ENCODE measurements around the gene ANKRD45. TPM values are rescaled to one million over a fixed set of nuclear protein-coding genes. Genes with fewer than 3 reads are reported as not detected.
"Not testable (repeated sequence)": the region's sequence is repeated elsewhere in the genome, so short reads cannot be mapped to it uniquely, and the experiment has no call there.

Gene ANKRD45
- total and polyA plus RNA-seq, 5 donors from 2014 or later = not detected

- not testable (repeated sequence) for DNase-seq; H3K4me3 Mint-ChIP-seq; H3K4me1 ChIP-seq (ENCODE audit: control insufficient read depth, insufficient read depth, low read length, poor library complexity, severe bottlenecking); H3K4me1 Mint-ChIP-seq; H3K27ac ChIP-seq (ENCODE audit: insufficient read depth, low read length, poor library complexity, severe bottlenecking); H3K36me3 Mint-ChIP-seq; H3K4me3 ChIP-seq (ENCODE audit: low read depth, low read length); H3K9me3 ChIP-seq (ENCODE audit: control insufficient read depth in 2 of 2, low read length in 2 of 2); H3K27me3 ChIP-seq (ENCODE audit: control insufficient read depth, insufficient read depth, low read length); H3K36me3 ChIP-seq (ENCODE audit: control insufficient read depth, insufficient read depth, low read length); ATAC-seq (ENCODE audit: low read depth in 2 of 2); H3K9me3 Mint-ChIP-seq
- Mint-ChIP-seq H3K27me3 (peaks cover 19% of the 10 kb centered on the region), H3K27ac (peak overlapping the region in 1 of 3 donors; percentile 61)
These were observed 27.1 kb downstream of the ANKRD45 start for GRCh38 chr1:173642450-173643139.

DNA sequence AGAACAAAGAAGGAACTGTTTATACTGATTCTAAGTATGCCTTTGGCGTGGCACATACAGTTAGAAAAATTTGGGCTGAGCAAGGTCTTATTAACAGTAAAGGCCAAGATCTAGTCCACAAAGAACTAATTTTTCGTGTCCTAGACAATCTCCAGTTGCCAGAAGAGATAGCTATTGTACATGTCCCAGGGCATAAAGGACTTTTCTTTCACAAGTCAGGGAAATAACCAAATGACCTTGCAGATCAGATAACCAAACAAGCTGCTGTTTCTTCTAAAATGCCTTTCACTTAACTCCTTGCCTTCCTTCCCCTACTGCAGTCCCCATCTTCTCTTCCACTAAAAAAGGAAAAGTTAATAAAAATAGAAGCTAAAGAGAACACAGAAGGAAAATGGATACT, 30.5 kb downstream of the ANKRD45 start:
- ATAC-seq (ENCODE audit: low read depth in 2 of 2) (no peak), DNase-seq (no peak)
- H3K9me3 Mint-ChIP-seq = peaks cover 0 to 7% (median 1%) of the 10 kb centered on the region in 7 donors
- peaks cover 17% of the 10 kb centered on the region for H3K27me3 Mint-ChIP-seq
- H3K27ac Mint-ChIP-seq = peak overlapping the region in 1 of 3 donors; percentile 24
- Histone ChIP-seq H3K9me3 (ENCODE audit: control insufficient read depth in 2 of 2, low read length in 2 of 2) (peaks cover 0 to 3% of the 10 kb centered on the region in 2 experiments), H3K36me3 (ENCODE audit: control insufficient read depth, insufficient read depth, low read length) (no peaks in the 10 kb centered on the region), H3K27ac (ENCODE audit: insufficient read depth, low read length, poor library complexity, severe bottlenecking) (no peak overlapping the region), H3K4me1 (ENCODE audit: control insufficient read depth, insufficient read depth, low read length, poor library complexity, severe bottlenecking) (no peaks in the 10 kb centered on the region), H3K27me3 (ENCODE audit: control insufficient read depth, insufficient read depth, low read length) (peaks cover 3% of the 10 kb centered on the region), H3K4me3 (ENCODE audit: low read depth, low read length) (no peak overlapping the region)
- no peak overlapping the region for H3K4me3 Mint-ChIP-seq
- no peaks in the 10 kb centered on the region for H3K36me3 Mint-ChIP-seq
- no peaks in the 10 kb centered on the region for H3K4me1 Mint-ChIP-seq

GRCh38 chr1:173638043-173639021, 31.3 kb downstream of the ANKRD45 start:
- no peak overlapping the region for H3K27ac Mint-ChIP-seq
- DNase-seq = no peak
- no peaks in the 10 kb centered on the region for H3K4me1 ChIP-seq (ENCODE audit: control insufficient read depth, insufficient read depth, low read length, poor library complexity, severe bottlenecking)

DNA sequence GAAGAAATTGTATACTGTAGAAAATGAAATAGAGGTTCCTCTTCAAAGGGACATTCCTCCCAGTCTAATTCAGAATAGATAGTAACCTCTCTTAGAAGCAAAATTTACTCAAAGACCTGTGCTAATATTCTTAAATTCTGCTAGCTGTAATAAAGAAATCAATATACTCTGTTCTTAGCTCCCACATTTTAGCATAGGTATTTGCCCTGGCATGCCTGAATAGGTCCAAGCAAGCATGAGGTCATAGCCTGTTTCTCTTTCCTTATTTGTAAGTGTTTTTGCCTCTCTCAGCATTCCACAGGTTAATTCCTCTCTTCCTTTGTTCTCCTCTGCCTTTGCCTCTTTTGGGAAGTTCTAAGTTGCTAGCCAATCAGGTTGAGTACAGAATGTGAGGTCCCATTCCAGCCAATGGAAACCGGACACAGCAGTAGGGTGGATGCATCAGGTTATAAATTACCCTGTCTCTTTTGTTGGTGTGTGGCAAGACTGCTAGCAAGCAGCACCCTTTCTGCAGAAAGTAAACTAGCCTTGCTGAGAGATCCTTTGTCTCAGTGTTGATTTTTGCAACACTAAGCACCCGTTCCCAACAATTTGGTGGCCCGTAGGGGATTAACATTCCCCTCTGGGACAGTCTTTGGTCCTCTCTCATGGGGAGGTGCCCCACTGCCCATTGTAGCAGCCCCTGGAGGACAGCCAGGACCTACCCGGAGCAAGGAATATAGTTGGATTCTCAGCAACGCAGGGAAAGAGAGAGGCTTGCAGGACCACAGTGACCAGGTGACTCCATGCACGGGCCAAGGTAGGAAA, 32.2 kb downstream of the ANKRD45 start:
- H3K36me3 Mint-ChIP-seq; H3K9me3 ChIP-seq (ENCODE audit: control insufficient read depth in 2 of 2, low read length in 2 of 2); H3K4me1 Mint-ChIP-seq; H3K27ac Mint-ChIP-seq; H3K36me3 ChIP-seq (ENCODE audit: control insufficient read depth, insufficient read depth, low read length); H3K9me3 Mint-ChIP-seq; ATAC-seq (ENCODE audit: low read depth in 2 of 2); H3K4me1 ChIP-seq (ENCODE audit: control insufficient read depth, insufficient read depth, low read length, poor library complexity, severe bottlenecking); H3K4me3 Mint-ChIP-seq; H3K4me3 ChIP-seq (ENCODE audit: low read depth, low read length); H3K27ac ChIP-seq (ENCODE audit: insufficient read depth, low read length, poor library complexity, severe bottlenecking); DNase-seq; H3K27me3 ChIP-seq (ENCODE audit: control insufficient read depth, insufficient read depth, low read length): not testable (repeated sequence)
- H3K27me3 Mint-ChIP-seq = peaks cover 24% of the 10 kb centered on the region

More at GRCh38 chr1:173638043-173639021, 31.3 kb downstream of the ANKRD45 start:
- Histone ChIP-seq H3K36me3 (ENCODE audit: control insufficient read depth, insufficient read depth, low read length) (no peaks in the 10 kb centered on the region), H3K27me3 (ENCODE audit: control insufficient read depth, insufficient read depth, low read length) (peaks cover 6% of the 10 kb centered on the region), H3K27ac (ENCODE audit: insufficient read depth, low read length, poor library complexity, severe bottlenecking) (no peak overlapping the region), H3K9me3 (ENCODE audit: control insufficient read depth in 2 of 2, low read length in 2 of 2) (peaks cover 0 to 3% of the 10 kb centered on the region in 2 experiments), H3K4me3 (ENCODE audit: low read depth, low read length) (no peak overlapping the region)
- H3K27me3 Mint-ChIP-seq = peaks cover 16% of the 10 kb centered on the region
- no peaks in the 10 kb centered on the region for H3K36me3 Mint-ChIP-seq
- H3K9me3 Mint-ChIP-seq = peaks cover 0 to 7% (median 1%) of the 10 kb centered on the region in 7 donors
- ATAC-seq (ENCODE audit: low read depth in 2 of 2) = no peak
- no peak overlapping the region for H3K4me3 Mint-ChIP-seq
- no peaks in the 10 kb centered on the region for H3K4me1 Mint-ChIP-seq

DNA sequence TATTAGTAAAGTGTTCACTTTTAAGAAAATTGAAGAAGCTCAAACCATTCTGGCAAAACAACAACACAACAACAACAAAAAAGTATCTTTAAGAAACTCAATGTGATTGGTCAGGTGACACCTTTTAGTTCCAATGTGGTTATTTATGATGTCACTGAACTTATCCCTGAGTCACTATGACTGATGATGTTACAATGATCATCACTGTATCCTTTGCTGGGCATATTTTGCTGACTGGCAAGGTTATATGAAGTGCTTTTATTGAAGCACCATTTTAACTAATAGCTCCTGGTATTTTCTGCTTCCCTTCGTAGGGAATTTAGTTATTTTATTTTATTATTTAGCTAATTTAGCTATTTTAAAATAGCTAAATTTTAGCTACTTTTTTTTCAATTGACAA, 34.5 kb downstream of the ANKRD45 start, which contains the start of gene TEX50:
Gene TEX50, plus strand, starts transcription at position 223 of the 400 bp plus-strand sequence. CDS start 184 bp downstream, outside the sequence.
- H3K27ac Mint-ChIP-seq = no peak within 1 kb of the TSS
- no peak for ATAC-seq (ENCODE audit: low read depth in 2 of 2)
- no peaks in the 10 kb centered on the region for H3K4me1 Mint-ChIP-seq
- Histone ChIP-seq H3K36me3 (ENCODE audit: control insufficient read depth, insufficient read depth, low read length) (no peaks in the 10 kb centered on the region), H3K4me1 (ENCODE audit: control insufficient read depth, insufficient read depth, low read length, poor library complexity, severe bottlenecking) (no peaks in the 10 kb centered on the region), H3K9me3 (ENCODE audit: control insufficient read depth in 2 of 2, low read length in 2 of 2) (peaks cover 0 to 3% of the 10 kb centered on the region in 2 experiments), H3K27me3 (ENCODE audit: control insufficient read depth, insufficient read depth, low read length) (peaks cover 6% of the 10 kb centered on the region), H3K27ac (ENCODE audit: insufficient read depth, low read length, poor library complexity, severe bottlenecking) (no peak within 1 kb of the TSS), H3K4me3 (ENCODE audit: low read depth, low read length) (no peak within 1 kb of the TSS)
- no peak within 1 kb of the TSS for H3K4me3 Mint-ChIP-seq
- H3K27me3 Mint-ChIP-seq = peaks cover 19% of the 10 kb centered on the region
- no peak for DNase-seq
- H3K36me3 Mint-ChIP-seq = no peaks in the 10 kb centered on the region
- peaks cover 0 to 7% (median 1%) of the 10 kb centered on the region in 7 donors for H3K9me3 Mint-ChIP-seq

- no peak for ATAC-seq (ENCODE audit: low read depth in 2 of 2)
These were observed 40.8 kb downstream of the ANKRD45 start for GRCh38 chr1:173628888-173629287.

GRCh38 chr1:173627269-173627668, 42.4 kb downstream of the ANKRD45 start:
- Histone ChIP-seq H3K9me3 (ENCODE audit: control insufficient read depth in 2 of 2, low read length in 2 of 2) (no peaks in the 10 kb centered on the region), H3K27ac (ENCODE audit: insufficient read depth, low read length, poor library complexity, severe bottlenecking) (no peak overlapping the region), H3K36me3 (ENCODE audit: control insufficient read depth, insufficient read depth, low read length) (no peaks in the 10 kb centered on the region), H3K4me3 (ENCODE audit: low read depth, low read length) (no peak overlapping the region), H3K27me3 (ENCODE audit: control insufficient read depth, insufficient read depth, low read length) (peaks cover 6% of the 10 kb centered on the region), H3K4me1 (ENCODE audit: control insufficient read depth, insufficient read depth, low read length, poor library complexity, severe bottlenecking) (no peaks in the 10 kb centered on the region)
- no peak overlapping the region for H3K27ac Mint-ChIP-seq
- H3K4me3 Mint-ChIP-seq = no peak overlapping the region
- ATAC-seq (ENCODE audit: low read depth in 2 of 2) (no peak), DNase-seq (no peak)
- no peaks in the 10 kb centered on the region for H3K4me1 Mint-ChIP-seq
- peaks cover 0 to 2% (median 0%) of the 10 kb centered on the region in 7 donors for H3K9me3 Mint-ChIP-seq
- no peaks in the 10 kb centered on the region for H3K36me3 Mint-ChIP-seq
- peaks cover 18% of the 10 kb centered on the region for H3K27me3 Mint-ChIP-seq

More at GRCh38 chr1:173628888-173629287, 40.8 kb downstream of the ANKRD45 start:
- Histone ChIP-seq H3K4me3 (ENCODE audit: low read depth, low read length) (no peak overlapping the region), H3K9me3 (ENCODE audit: control insufficient read depth in 2 of 2, low read length in 2 of 2) (no peaks in the 10 kb centered on the region), H3K27me3 (ENCODE audit: control insufficient read depth, insufficient read depth, low read length) (peaks cover 7% of the 10 kb centered on the region), H3K27ac (ENCODE audit: insufficient read depth, low read length, poor library complexity, severe bottlenecking) (no peak overlapping the region), H3K36me3 (ENCODE audit: control insufficient read depth, insufficient read depth, low read length) (no peaks in the 10 kb centered on the region), H3K4me1 (ENCODE audit: control insufficient read depth, insufficient read depth, low read length, poor library complexity, severe bottlenecking) (no peaks in the 10 kb centered on the region)
- Mint-ChIP-seq H3K36me3 (no peaks in the 10 kb centered on the region), H3K4me3 (no peak overlapping the region), H3K27me3 (peaks cover 18% of the 10 kb centered on the region), H3K4me1 (no peaks in the 10 kb centered on the region), H3K27ac (peak overlapping the region in 1 of 3 donors; percentile 35), H3K9me3 (peaks cover 0 to 2% (median 0%) of the 10 kb centered on the region in 7 donors)
- DNase-seq = peak in 2 of 3 donors; percentile 3 to 15

Measured in CD4-positive, CD25-positive, alpha-beta regulatory T cell (primary cell).